ENCODE results near the gene C9orf43. TPM values are rescaled to one million over a fixed set of nuclear protein-coding genes. Genes with fewer than 3 reads are reported as not detected.

Gene C9orf43
- total and polyA plus RNA-seq, 9 of the 15 experiments (the other 6 are each of a cell fraction or from before 2014, with no cell fraction given) = 0.21 to 0.58 (median 0.33) TPM

- no peak for TF ChIP-seq PBX2 (CRISPR knock-in tag; IDR thresholded peaks at IDR 0.05; ENCODE audit: low read depth)
- no peak for TF ChIP-seq PBX2 (tag; conservative IDR thresholded peaks at IDR 0.05; ENCODE audit: low read depth)
- TF ChIP-seq KHSRP (IDR thresholded peaks at IDR 0.05) = no peak
- no peak for TF ChIP-seq TBL1XR1 (IDR thresholded peaks at IDR 0.05; ENCODE audit: low read length in 2 of 2)
- TF ChIP-seq PHF20 (IDR thresholded peaks at IDR 0.05; ENCODE audit: partially characterized antibody) = peak; percentile 65
- TF ChIP-seq GTF2B (IDR thresholded peaks at IDR 0.05; ENCODE audit: extremely low read depth, insufficient read length) = no peak
- TF ChIP-seq FOXP4 (CRISPR knock-in tag; IDR thresholded peaks at IDR 0.05; ENCODE audit: borderline replicate concordance) = no peak
- TF ChIP-seq NR4A1 (CRISPR knock-in tag; IDR thresholded peaks at IDR 0.05) = no peak
- no peak for TF ChIP-seq NR4A1 (tag; IDR thresholded peaks at IDR 0.05)
- TF ChIP-seq KDM1A (IDR thresholded peaks at IDR 0.05) = 0 out of 4 replicates have a peak, but pooled peaks of 1 of the 2 experiments have one; percentile 6
- peak; percentile 36 for TF ChIP-seq RBM22 (IDR thresholded peaks at IDR 0.05; ENCODE audit: low read depth, low read length, poor library complexity, severe bottlenecking)
- TF ChIP-seq ZNF655 (CRISPR knock-in tag; IDR thresholded peaks at IDR 0.05) = no peak
- no peak for TF ChIP-seq THAP7 (CRISPR knock-in tag; IDR thresholded peaks at IDR 0.05)
- TF ChIP-seq ZNF23 (CRISPR knock-in tag; IDR thresholded peaks at IDR 0.05) = no peak
- no peak for TF ChIP-seq ZNF584 (CRISPR knock-in tag; IDR thresholded peaks at IDR 0.05; ENCODE audit: low read depth)
- TF ChIP-seq GATA2 (CRISPR knock-in tag; IDR thresholded peaks at IDR 0.05) = no peak
- no peak for TF ChIP-seq RAD51 (IDR thresholded peaks at IDR 0.05; ENCODE audit: borderline replicate concordance, low read depth)
- TF ChIP-seq ZFPM2 (CRISPR knock-in tag; IDR thresholded peaks at IDR 0.05) = no peak
- no peak for TF ChIP-seq DLX4 (CRISPR knock-in tag; IDR thresholded peaks at IDR 0.05)
- TF ChIP-seq ZNF707 (CRISPR knock-in tag; conservative IDR thresholded peaks at IDR 0.05) = no peak
- TF ChIP-seq ARID2 (IDR thresholded peaks at IDR 0.05) = no peak
- TF ChIP-seq CBFA2T3 (IDR thresholded peaks at IDR 0.05) = peak; percentile 63
Observed at GRCh38 chr9:113401027-113401792, 9.3 kb upstream of the C9orf43 start, which contains the start of gene ALAD (continued).
